Muscle of leg (tissue), 11 donors: Measurements from ENCODE around the gene HDAC7. TPM values are rescaled to one million over a fixed set of nuclear protein-coding genes. Genes with fewer than 3 reads are reported as not detected.

Experiments
- DNase-seq: peaks from one replicate; pipeline ENCODE4 v3.0.0; 2013
- H3K27ac ChIP-seq: one replicate; pipeline ENCODE4 v1.5.1; 2013; ENCODE audit warnings: mild to moderate bottlenecking, low read length, control low read depth
- H3K27me3 ChIP-seq: one replicate; pipeline ENCODE4 v1.6.1; 2013; ENCODE audit warnings: low read length; ENCODE audit not compliant: control insufficient read depth, insufficient read depth
- H3K36me3 ChIP-seq: one replicate; pipeline ENCODE4 v1.6.1; 2013; ENCODE audit warnings: low read length; ENCODE audit not compliant: control insufficient read depth, insufficient read depth
- H3K4me1 ChIP-seq: one replicate; pipeline ENCODE4 v1.6.1; 2013; ENCODE audit warnings: low read length; ENCODE audit not compliant: control insufficient read depth, insufficient read depth
- H3K4me3 ChIP-seq: one replicate; pipeline ENCODE4 v1.5.1; 2013; ENCODE audit warnings: low read length, control low read depth
- H3K9me3 ChIP-seq: replicated peaks from 2 replicates; pipeline ENCODE4 v1.6.1; 2013; ENCODE audit warnings: low read depth, low read length; ENCODE audit not compliant: control insufficient read depth
- WGBS: methylation state at CpG from one replicate; pipeline ENCODE4 v1.1.5; 2013; ENCODE audit warnings: missing lambda C conversion rate; ENCODE audit not compliant: insufficient coverage; 5-methylcytosine and 5-hydroxymethylcytosine counted together
- polyA plus RNA-seq, 8 donors: library from polyadenylated mRNA; unstranded; fragments of 120-200 nt; gene quantifications; one replicate each; pipeline versions ENCODE4 v1.2.1 to v1.2.3, GENCODE V29; 2013; ENCODE audit warnings: inconsistent platforms in 1 of 8, low replicate concordance in 1 of 8; ENCODE audit not compliant: insufficient read length in 8 of 8, insufficient read depth in 1 of 8
- total RNA-seq: library from RNA; stranded (reverse); fragments of 120-200 nt; gene quantifications from one replicate; pipeline ENCODE4 v1.2.4, GENCODE V29; 2013

HDAC7 gene
- total and polyA plus RNA-seq, 9 donors = 27.4 to 72.8 (median 59.5) TPM

DNA sequence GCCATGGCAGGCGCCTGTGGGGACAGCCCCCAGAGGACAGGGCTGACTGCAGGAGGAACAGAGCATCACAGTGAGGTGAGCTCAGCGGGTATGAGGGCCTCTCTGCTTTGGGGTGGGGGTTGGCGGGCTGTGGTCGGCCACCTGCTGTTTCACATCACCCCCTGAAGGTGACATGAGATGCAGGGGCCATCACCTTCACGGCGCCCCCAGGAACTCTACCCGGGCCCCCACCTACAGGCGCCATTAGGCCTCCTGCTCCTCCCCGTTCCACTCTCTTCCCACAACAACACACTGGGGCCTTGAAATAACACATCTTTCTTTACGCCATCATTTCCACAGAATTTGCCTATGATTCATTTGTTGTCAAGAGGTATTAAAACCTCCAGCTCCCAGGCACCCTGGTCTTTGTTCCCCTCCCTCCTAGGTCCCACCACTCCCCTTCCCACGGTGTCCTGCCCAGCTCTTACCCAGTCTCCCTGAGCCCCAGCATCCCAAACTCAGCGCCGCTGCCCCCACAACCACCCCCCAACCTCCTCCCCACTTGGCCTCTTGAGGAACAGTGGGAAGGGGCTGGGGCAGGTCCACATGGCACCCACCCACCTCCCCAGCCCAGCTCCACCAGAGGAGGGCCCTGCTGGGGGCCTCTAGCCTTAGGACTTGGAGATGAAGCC is 12.7 kb upstream of the HDAC7 start:
- Histone ChIP-seq H3K27ac (peak overlapping the region; percentile 51), H3K4me1 (peaks cover 58% of the 10 kb centered on the region), H3K9me3 (no peaks in the 10 kb centered on the region), H3K36me3 (no peaks in the 10 kb centered on the region), H3K27me3 (no peaks in the 10 kb centered on the region), H3K4me3 (no peak overlapping the region)
- no peak for DNase-seq
- 84% methylated on average over 7 of the region's 13 CpGs for WGBS

DNA sequence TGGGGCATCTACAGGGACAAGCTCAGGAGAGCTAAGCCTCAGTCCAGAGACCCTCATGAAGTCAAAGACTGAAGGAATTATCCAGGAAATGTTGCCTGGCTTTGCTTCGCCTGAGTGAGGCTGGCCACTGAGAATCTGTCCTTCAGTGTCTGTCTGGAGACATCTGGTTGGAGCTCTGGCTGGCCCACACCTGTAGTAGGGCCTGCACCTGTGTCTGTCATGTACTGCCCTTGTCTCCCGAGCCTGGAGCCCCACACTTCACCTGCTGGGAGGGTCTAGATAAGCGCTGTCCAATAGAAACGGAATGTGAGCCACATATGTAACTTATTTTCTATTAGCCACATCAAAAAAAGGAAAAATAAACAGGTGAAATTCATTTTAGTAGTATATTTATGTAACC is 9.9 kb upstream of the HDAC7 start:
- H3K9me3 ChIP-seq = no peaks in the 10 kb centered on the region
- H3K36me3 ChIP-seq = no peaks in the 10 kb centered on the region
- no peaks in the 10 kb centered on the region for H3K27me3 ChIP-seq
- H3K27ac ChIP-seq = peak overlapping the region; percentile 89
- DNase-seq = no peak
- H3K4me3 ChIP-seq = no peak overlapping the region
- peaks cover 58% of the 10 kb centered on the region for H3K4me1 ChIP-seq
- WGBS = 30% methylated on average over 1 of the region's 4 CpGs

DNA sequence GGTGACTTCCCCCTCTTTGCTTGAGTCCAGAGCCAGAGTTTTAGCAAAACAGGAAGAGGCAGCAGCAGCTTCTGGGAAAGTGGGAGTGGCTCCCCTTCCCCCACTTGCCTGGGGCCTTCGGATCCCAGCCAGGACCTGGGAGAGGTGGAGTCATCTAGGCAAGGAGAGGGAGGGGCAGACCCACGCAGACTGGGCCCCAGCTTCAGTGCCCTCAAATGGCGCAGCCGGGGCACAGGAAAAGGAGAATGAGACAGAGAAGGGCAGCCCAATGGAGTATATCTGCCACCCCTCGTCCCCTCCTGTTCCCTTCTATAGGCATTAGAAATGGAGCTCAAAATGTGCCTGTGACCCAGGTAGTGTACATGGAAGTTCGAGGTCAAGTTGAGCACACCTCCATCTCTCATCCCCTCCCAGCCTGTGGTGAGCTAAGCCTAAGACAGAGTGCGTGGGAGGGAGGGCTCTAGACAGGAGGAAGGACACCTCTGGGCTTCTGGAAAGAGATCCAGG is 9.3 kb upstream of the HDAC7 start:
- no CpG with 5 or more reads among the region's 7 CpGs for WGBS
- peak overlapping the region; percentile 89 for H3K27ac ChIP-seq
- no peaks in the 10 kb centered on the region for H3K36me3 ChIP-seq
- no peak overlapping the region for H3K4me3 ChIP-seq
- peaks cover 57% of the 10 kb centered on the region for H3K4me1 ChIP-seq
- peak; percentile 86 for DNase-seq
- H3K9me3 ChIP-seq = no peaks in the 10 kb centered on the region
- H3K27me3 ChIP-seq = no peaks in the 10 kb centered on the region

DNA sequence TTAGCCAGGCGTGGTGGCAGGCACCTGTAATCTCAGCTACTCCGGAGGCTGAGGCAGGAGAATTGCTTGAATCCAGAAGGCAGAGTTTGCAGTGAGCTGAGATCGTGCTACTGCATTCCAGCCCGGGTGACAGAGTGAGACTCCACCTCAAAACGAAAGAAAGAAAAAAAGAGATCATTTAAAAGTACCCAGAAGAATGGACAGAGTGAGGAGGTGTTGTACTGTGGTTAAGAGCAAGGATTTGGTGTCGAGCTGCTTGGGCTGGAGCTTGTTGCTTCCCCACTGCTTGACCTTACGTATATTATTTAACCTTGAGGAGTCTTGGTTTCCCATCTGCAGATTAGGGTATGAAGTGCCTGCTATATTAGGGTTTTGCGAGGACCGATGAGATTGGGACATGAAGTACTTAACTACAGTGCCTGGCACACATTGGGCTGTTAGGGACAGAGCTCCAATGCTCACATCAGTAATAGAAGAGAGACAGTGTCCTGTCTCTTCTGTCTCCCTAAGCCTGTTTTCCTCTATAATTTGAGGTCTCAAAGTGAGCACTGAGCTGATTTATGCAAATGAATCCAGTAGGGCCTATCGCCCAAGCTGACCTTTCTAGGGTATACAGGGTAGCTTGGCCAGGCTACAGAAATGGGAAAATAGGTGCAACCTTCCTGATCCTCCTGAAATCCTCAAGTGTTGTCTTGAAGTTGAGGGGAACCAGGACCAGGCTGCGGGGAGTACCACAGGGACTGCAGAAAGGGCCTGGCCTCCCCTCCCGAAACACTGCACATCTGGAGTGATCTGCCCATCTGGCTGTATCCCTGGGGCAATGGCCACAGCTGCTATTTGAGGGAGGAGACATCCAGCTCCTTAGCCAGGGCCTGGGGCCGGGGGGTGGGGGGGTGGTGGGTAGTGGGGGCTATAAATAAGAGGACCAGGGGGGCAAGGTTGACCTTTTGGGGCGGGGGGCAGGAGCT is 8.6 kb upstream of the HDAC7 start:
- no peaks in the 10 kb centered on the region for H3K36me3 ChIP-seq
- peak overlapping the region; percentile 89 for H3K27ac ChIP-seq
- peak; percentile 88 for DNase-seq
- H3K4me3 ChIP-seq = no peak overlapping the region
- peaks cover 52% of the 10 kb centered on the region for H3K4me1 ChIP-seq
- H3K27me3 ChIP-seq = no peaks in the 10 kb centered on the region
- H3K9me3 ChIP-seq = no peaks in the 10 kb centered on the region
- WGBS = 48% methylated on average over 4 of the region's 14 CpGs

DNA sequence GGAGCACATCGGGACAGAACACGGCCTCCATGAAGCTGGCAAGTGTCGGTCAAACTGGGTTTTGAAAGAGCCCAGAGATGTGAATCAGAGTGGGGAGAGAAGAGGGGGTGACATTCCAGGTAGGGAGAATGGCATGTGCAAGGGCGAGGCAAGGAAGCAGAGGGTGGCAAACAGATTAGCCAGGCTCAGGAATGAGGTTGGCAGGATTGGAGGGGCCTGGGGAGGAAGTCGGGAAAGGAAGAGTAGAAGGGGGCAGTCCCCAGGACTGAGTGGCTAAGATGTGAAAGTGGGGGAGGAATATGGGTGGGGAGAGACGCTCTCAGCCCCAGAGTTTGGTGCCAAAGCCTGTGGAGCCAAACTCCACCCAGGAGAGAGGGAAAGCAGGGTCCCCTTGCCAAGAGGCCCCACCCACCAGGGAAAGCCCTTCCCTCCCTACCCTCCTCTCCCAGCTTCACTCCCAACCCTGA is 5.5 kb upstream of the HDAC7 start:
- DNase-seq = peak; percentile 66
- Histone ChIP-seq H3K4me3 (no peak overlapping the region), H3K4me1 (peaks cover 69% of the 10 kb centered on the region), H3K27me3 (no peaks in the 10 kb centered on the region), H3K27ac (no peak overlapping the region), H3K9me3 (no peaks in the 10 kb centered on the region), H3K36me3 (no peaks in the 10 kb centered on the region)
- WGBS = 65% methylated on average over 5 of the region's 6 CpGs

DNA sequence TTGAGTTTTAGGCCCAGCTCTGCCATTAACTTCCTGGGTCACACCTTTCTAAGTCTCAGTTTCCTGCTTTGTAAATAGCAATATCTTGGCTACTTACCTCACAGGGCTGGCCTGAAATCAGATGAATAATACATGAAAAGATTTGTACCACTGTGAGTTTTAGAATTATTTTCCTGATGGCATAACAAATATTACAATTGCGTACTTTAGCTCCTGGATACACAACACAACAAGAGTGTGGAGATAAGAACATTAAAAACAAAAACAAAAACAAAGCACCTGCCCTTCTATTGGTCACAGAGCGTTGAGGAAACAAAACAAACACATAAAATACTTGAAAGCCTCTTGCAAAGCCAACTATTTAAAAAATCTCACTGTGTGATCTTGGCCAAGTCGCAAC is 4.9 kb upstream of the HDAC7 start:
- no CpG with 5 or more reads among the region's 3 CpGs for WGBS

DNA sequence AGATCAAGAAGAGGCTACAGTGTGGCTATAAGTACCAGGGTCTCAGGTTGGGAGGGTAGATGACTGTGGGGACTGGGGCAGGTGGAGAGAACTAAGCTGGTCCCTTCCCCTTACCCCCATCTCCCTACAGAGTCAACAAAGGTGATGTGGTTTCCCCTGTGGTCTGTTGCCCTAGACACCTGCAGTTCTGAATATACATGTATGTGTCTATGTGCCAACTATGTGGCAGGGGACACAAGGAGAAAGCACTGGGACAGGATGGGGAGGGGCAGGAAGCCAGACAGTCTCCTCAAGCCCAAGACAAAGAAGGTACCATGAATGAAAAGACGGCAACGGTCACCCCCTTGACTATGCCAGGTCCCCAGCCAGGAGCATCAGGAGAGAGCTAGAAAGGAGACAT is 4.5 kb upstream of the HDAC7 start:
- no peak overlapping the region for H3K4me3 ChIP-seq
- H3K27me3 ChIP-seq = no peaks in the 10 kb centered on the region
- H3K4me1 ChIP-seq = peaks cover 64% of the 10 kb centered on the region
- no peaks in the 10 kb centered on the region for H3K36me3 ChIP-seq
- DNase-seq = no peak
- no CpG with 5 or more reads among the region's 2 CpGs for WGBS
- no peaks in the 10 kb centered on the region for H3K9me3 ChIP-seq
- H3K27ac ChIP-seq = no peak overlapping the region

More for the DNA sequence above, 4.9 kb upstream of the HDAC7 start:
- peaks cover 68% of the 10 kb centered on the region for H3K4me1 ChIP-seq
- no peak overlapping the region for H3K27ac ChIP-seq
- no peak for DNase-seq
- H3K9me3 ChIP-seq = no peaks in the 10 kb centered on the region
- H3K36me3 ChIP-seq = no peaks in the 10 kb centered on the region
- no peaks in the 10 kb centered on the region for H3K27me3 ChIP-seq
- H3K4me3 ChIP-seq = no peak overlapping the region

DNA sequence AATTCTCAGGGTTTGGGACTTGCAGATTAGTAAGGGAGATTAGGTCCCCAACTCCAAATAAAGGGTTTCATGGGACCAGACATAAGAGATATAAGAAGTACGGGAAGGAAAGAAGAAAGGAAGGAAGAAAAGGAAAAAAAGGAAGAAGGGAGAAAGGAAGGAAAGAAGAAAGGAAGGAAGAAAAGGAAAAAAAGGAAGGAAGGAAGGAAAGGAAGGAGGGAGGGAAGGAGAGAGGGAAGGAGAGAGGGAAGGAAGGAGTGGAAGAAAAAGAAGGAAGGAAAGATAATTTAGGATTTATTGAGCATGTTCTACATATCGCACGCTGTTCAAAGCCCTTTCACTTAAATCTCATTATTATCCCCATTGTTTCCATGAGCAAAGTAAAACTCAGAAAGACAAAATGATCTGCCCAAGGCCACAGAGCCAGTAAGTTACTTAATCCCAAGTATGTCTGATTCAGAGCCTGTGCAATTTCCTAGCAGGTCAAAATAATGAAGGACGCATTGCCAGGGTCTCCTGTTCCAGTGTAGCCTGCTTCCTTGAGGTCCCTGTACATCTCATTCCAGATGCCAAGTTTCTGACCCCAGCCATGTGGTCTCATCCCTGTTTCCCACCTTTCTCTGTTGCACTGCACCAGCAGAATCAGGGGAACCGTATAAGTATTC is 3.9 kb upstream of the HDAC7 start:
- 88% methylated on average over 2 of the region's 5 CpGs for WGBS
- peaks cover 62% of the 10 kb centered on the region for H3K4me1 ChIP-seq
- no peaks in the 10 kb centered on the region for H3K9me3 ChIP-seq
- H3K36me3 ChIP-seq = no peaks in the 10 kb centered on the region
- H3K27me3 ChIP-seq = no peaks in the 10 kb centered on the region
- no peak overlapping the region for H3K4me3 ChIP-seq
- DNase-seq = no peak
- no peak overlapping the region for H3K27ac ChIP-seq

DNA sequence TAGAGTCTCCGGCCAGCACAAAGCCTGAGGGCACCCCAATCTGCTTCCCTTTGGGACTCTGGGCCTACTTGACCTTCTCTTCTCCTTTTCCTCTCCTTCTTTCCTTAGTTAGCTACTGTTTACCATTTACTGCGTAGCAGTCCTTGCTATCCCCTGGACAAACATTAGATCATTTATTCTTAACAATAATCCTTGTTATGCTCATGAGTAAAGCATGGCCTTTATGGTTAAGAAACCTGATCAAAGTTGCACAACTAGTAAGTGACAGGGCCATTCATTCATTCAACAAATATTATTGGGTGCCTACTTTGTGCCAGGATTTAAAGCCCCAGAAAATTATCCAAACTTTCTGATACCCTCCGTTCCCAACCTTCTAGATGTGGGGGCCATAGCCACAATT is 3.2 kb upstream of the HDAC7 start:
- Histone ChIP-seq H3K9me3 (no peaks in the 10 kb centered on the region), H3K4me1 (peaks cover 62% of the 10 kb centered on the region), H3K4me3 (no peak overlapping the region), H3K27ac (peak overlapping the region; percentile 65), H3K27me3 (no peaks in the 10 kb centered on the region), H3K36me3 (peaks cover 4% of the 10 kb centered on the region)
- DNase-seq = no peak
- 57% methylated on average over 1 of the region's 3 CpGs for WGBS

DNA sequence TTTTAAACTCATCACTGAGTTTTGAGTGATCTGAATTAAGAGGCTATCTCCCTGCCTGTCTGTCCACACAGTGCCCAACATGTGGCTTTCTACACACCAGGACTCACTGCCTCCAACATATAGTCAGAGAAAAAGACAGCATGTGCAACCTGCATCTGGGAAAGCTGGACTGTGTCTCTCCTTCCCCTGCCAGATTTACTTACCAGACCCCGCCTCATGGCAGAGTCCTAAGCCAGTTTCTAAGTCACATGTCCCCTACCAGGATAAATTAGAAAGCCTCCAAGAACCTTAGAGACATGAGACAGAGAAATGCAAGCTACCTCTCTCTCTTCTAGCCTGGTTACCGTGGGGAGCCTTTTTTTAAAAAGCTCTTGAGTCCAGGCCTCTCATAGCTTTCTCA is 2.7 kb upstream of the HDAC7 start:
- Histone ChIP-seq H3K4me1 (peaks cover 65% of the 10 kb centered on the region), H3K27ac (peak overlapping the region; percentile 65), H3K9me3 (no peaks in the 10 kb centered on the region), H3K4me3 (no peak overlapping the region), H3K36me3 (peaks cover 4% of the 10 kb centered on the region), H3K27me3 (no peaks in the 10 kb centered on the region)
- peak; percentile 85 for DNase-seq
- WGBS = 17% methylated on average over 2 of the region's 2 CpGs
